ENCODE data around the gene KCNK15.

Gene KCNK15

DNA sequence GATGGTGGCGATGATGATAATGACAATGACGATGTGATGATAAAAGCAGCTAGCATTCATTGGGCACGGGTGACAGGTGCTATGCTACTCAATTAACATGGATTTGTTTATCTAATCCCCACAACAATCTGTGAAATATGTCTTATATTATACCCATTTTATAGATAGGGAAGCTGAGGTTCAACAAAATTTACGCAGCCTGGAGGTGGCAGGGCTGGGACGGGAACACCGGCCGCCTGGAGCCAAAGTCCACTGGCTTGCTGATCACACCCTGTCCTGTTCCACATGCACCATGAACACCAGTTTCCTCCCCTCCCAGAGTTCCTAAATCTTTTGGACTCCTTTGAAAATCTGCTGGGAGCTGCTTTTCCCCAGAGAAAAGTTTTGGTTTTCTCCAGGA is 41.6 kb downstream of the KCNK15 start:
- Histone ChIP-seq H3K18ac (ENCODE audit: low read length) (no peak overlapping the region), H2BK120ac (ENCODE audit: insufficient read depth, low read length, poor library complexity) (no peak overlapping the region), H3K14ac (ENCODE audit: low read length) (no peak overlapping the region), H2AK5ac (ENCODE audit: low read length) (no peak overlapping the region), H3K23ac (ENCODE audit: low read length) (no peak overlapping the region), H4K91ac (ENCODE audit: low read depth, low read length) (no peak overlapping the region), H3K27ac (ENCODE audit: low read depth, low read length) (no peak overlapping the region), H3K79me2 (ENCODE audit: control insufficient read depth, insufficient read depth, low read length, poor library complexity) (no peaks in the 10 kb centered on the region), H4K12ac (ENCODE audit: low read depth, low read length) (no peak overlapping the region), H3K4ac (ENCODE audit: low read depth, low read length) (no peak overlapping the region), H4K8ac (ENCODE audit: low read depth, low read length) (no peak overlapping the region), H3K79me1 (ENCODE audit: low read length) (no peaks in the 10 kb centered on the region), H3K36me3 (ENCODE audit: control insufficient read depth in 1 of 2, insufficient read depth in 2 of 2, low read length in 2 of 2) (no peaks in the 10 kb centered on the region), H3K4me1 (ENCODE audit: control insufficient read depth in 1 of 2, insufficient read depth in 2 of 2, low read length in 2 of 2) (no peaks in the 10 kb centered on the region), H2BK5ac (ENCODE audit: low read depth, low read length, poor library complexity) (no peak overlapping the region), H2AFZ (ENCODE audit: insufficient read depth, low read length, poor library complexity) (no peak overlapping the region), H3K4me2 (ENCODE audit: low read length) (no peak overlapping the region), H3K9me3 (ENCODE audit: insufficient read depth, low read depth, low read length) (no peaks in the 10 kb centered on the region), H3K9ac (ENCODE audit: low read length) (no peak overlapping the region), H2BK12ac (ENCODE audit: low read length) (no peak overlapping the region), H3K4me3 (ENCODE audit: low read depth, low read length) (no peak overlapping the region), H3K27me3 (ENCODE audit: insufficient read depth, low read length) (no peaks in the 10 kb centered on the region)
- DNase-seq, result no peak
- WGBS (ENCODE audit: extremely low coverage, insufficient coverage, insufficient read length), result no CpG with 5 or more reads among the region's 7 CpGs

DNA sequence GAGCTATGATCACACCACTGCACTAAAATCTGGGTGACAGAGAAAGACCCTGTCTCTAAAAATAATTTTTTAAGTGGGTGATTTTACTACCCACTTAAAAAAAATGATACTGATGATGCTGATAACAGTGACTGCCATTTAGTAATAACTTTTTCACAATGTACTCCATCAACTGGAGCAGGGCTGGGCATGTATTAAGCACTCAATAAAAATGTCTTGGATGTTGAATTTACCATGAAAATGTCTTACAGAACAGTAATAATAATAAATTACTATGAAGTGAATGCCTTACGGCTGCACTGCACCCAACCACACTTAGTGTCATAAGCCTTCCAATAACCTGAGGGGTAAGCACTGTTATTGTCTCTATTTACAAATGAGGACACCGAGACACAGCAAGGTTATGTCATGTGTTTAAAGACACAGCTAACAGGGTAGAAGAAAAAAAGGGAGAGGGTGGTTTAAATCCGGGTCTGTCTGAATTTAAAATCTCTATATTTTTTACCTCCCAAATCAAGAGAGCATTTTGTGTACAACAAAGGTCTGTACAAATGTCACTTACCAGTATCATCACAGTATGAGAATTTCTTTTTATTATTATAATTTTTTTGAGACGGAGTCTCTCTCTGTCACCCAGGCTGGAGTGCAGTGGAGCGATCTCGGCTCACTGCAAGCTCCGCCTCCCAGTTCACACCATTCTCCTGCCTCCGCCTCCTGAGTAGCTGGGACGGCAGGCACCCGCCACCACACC is 43.2 kb downstream of the KCNK15 start:
- Histone ChIP-seq H2BK120ac (ENCODE audit: insufficient read depth, low read length, poor library complexity) (no peak overlapping the region), H3K9ac (ENCODE audit: low read length) (no peak overlapping the region), H3K27ac (ENCODE audit: low read depth, low read length) (no peak overlapping the region), H3K18ac (ENCODE audit: low read length) (no peak overlapping the region), H2AK5ac (ENCODE audit: low read length) (no peak overlapping the region), H3K4me2 (ENCODE audit: low read length) (no peak overlapping the region), H3K23ac (ENCODE audit: low read length) (no peak overlapping the region), H3K79me2 (ENCODE audit: control insufficient read depth, insufficient read depth, low read length, poor library complexity) (no peaks in the 10 kb centered on the region), H3K4me3 (ENCODE audit: low read depth, low read length) (no peak overlapping the region), H2BK12ac (ENCODE audit: low read length) (no peak overlapping the region), H2AFZ (ENCODE audit: insufficient read depth, low read length, poor library complexity) (no peak overlapping the region), H3K4me1 (ENCODE audit: control insufficient read depth in 1 of 2, insufficient read depth in 2 of 2, low read length in 2 of 2) (no peaks in the 10 kb centered on the region), H4K8ac (ENCODE audit: low read depth, low read length) (no peak overlapping the region), H4K12ac (ENCODE audit: low read depth, low read length) (no peak overlapping the region), H2BK5ac (ENCODE audit: low read depth, low read length, poor library complexity) (no peak overlapping the region), H3K9me3 (ENCODE audit: insufficient read depth, low read depth, low read length) (no peaks in the 10 kb centered on the region), H3K79me1 (ENCODE audit: low read length) (no peaks in the 10 kb centered on the region), H4K91ac (ENCODE audit: low read depth, low read length) (no peak overlapping the region), H3K14ac (ENCODE audit: low read length) (no peak overlapping the region), H3K4ac (ENCODE audit: low read depth, low read length) (no peak overlapping the region), H3K36me3 (ENCODE audit: control insufficient read depth in 1 of 2, insufficient read depth in 2 of 2, low read length in 2 of 2) (no peaks in the 10 kb centered on the region), H3K27me3 (ENCODE audit: insufficient read depth, low read length) (no peaks in the 10 kb centered on the region)
- WGBS (ENCODE audit: extremely low coverage, insufficient coverage, insufficient read length), result no CpG with 5 or more reads among the region's 10 CpGs
- DNase-seq, result no peak

DNA sequence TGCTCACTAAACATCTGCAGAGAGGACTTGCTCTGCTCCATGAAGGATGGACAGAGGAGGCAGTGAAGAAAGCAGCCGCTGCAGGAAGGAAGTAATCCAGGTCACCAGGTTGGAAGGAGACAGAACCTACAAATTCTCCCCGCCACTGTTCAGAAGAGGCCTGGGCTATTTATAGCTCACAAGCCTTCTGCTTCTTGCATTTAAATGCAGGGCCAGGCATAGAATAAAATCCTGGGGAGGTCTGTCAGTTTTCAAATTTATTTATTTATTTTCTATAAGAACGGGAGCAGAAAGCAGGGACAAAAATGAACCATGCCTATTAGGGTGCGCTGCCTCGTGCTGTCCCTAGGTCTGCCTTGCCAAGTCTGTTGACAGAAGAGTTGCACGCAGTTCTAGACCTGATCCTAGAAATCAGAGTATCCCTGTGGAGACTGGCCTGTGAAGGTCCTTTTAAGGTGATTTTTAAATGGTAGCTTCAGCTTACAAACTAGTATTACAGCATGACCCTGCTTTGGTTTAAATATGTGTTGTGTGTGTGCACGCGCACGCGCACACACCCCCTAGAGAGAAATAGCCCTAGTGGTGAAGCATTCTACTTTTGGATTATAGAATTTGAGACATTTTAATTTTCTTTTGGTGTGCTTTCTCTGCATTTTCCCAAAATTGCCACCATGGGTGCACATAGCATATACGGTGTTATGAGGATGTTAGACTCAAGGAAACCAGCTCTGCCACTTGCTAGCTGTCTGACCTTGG is 45.2 kb downstream of the KCNK15 start:
- H3K4me1 ChIP-seq (ENCODE audit: control insufficient read depth in 1 of 2, insufficient read depth in 2 of 2, low read length in 2 of 2), result no peaks in the 10 kb centered on the region
- H3K4me3 ChIP-seq (ENCODE audit: low read depth, low read length), result no peak overlapping the region
- H3K79me1 ChIP-seq (ENCODE audit: low read length), result no peaks in the 10 kb centered on the region
- no peak overlapping the region for H2BK12ac ChIP-seq (ENCODE audit: low read length)
- H3K9me3 ChIP-seq (ENCODE audit: insufficient read depth, low read depth, low read length), result no peaks in the 10 kb centered on the region
- no peak overlapping the region for H4K91ac ChIP-seq (ENCODE audit: low read depth, low read length)
- H3K27me3 ChIP-seq (ENCODE audit: insufficient read depth, low read length), result no peaks in the 10 kb centered on the region
- no CpG with 5 or more reads among the region's 11 CpGs for WGBS (ENCODE audit: extremely low coverage, insufficient coverage, insufficient read length)
- H3K4me2 ChIP-seq (ENCODE audit: low read length), result no peak overlapping the region
- H3K79me2 ChIP-seq (ENCODE audit: control insufficient read depth, insufficient read depth, low read length, poor library complexity), result no peaks in the 10 kb centered on the region
- H4K12ac ChIP-seq (ENCODE audit: low read depth, low read length), result no peak overlapping the region
- no peaks in the 10 kb centered on the region for H3K36me3 ChIP-seq (ENCODE audit: control insufficient read depth in 1 of 2, insufficient read depth in 2 of 2, low read length in 2 of 2)
- no peak overlapping the region for H3K18ac ChIP-seq (ENCODE audit: low read length)
- H2AK5ac ChIP-seq (ENCODE audit: low read length), result no peak overlapping the region
- no peak overlapping the region for H3K4ac ChIP-seq (ENCODE audit: low read depth, low read length)
- H2AFZ ChIP-seq (ENCODE audit: insufficient read depth, low read length, poor library complexity), result no peak overlapping the region
- H4K8ac ChIP-seq (ENCODE audit: low read depth, low read length), result no peak overlapping the region
- no peak overlapping the region for H3K27ac ChIP-seq (ENCODE audit: low read depth, low read length)
- no peak overlapping the region for H3K23ac ChIP-seq (ENCODE audit: low read length)
- no peak overlapping the region for H3K14ac ChIP-seq (ENCODE audit: low read length)
- no peak overlapping the region for H2BK5ac ChIP-seq (ENCODE audit: low read depth, low read length, poor library complexity)
- DNase-seq, result no peak
- no peak overlapping the region for H3K9ac ChIP-seq (ENCODE audit: low read length)
- no peak overlapping the region for H2BK120ac ChIP-seq (ENCODE audit: insufficient read depth, low read length, poor library complexity)

DNA sequence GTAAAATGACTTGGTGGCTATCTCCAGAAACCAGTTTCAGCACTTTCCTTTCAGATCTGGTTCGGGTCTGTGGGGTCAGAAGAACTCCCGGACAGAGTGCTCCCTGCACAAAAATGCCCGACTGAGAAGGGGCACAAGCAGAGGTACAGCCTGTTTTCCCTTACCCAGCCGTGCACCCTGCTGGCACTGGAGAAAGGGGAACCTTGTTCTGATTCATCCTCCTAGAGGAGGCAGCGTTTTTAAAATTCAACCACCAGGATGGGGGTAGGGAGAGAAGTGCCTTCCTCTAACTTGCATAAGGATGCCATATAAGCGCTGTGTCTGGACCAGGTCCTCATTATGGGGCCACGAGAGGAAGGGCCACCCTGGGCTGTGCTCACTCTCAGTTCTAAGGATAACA is 47.1 kb downstream of the KCNK15 start:
- H2AK5ac ChIP-seq (ENCODE audit: low read length), result no peak overlapping the region
- H3K27me3 ChIP-seq (ENCODE audit: insufficient read depth, low read length), result no peaks in the 10 kb centered on the region
- WGBS (ENCODE audit: extremely low coverage, insufficient coverage, insufficient read length), result no CpG with 5 or more reads among the region's 7 CpGs
- H3K18ac ChIP-seq (ENCODE audit: low read length), result no peak overlapping the region
- H3K9me3 ChIP-seq (ENCODE audit: insufficient read depth, low read depth, low read length), result no peaks in the 10 kb centered on the region
- no peaks in the 10 kb centered on the region for H3K79me1 ChIP-seq (ENCODE audit: low read length)
- H3K9ac ChIP-seq (ENCODE audit: low read length), result no peak overlapping the region
- no peak overlapping the region for H2BK12ac ChIP-seq (ENCODE audit: low read length)
- no peak for DNase-seq
- no peak overlapping the region for H3K14ac ChIP-seq (ENCODE audit: low read length)
- H4K12ac ChIP-seq (ENCODE audit: low read depth, low read length), result no peak overlapping the region
- H3K23ac ChIP-seq (ENCODE audit: low read length), result no peak overlapping the region
- H3K4ac ChIP-seq (ENCODE audit: low read depth, low read length), result no peak overlapping the region
- no peaks in the 10 kb centered on the region for H3K36me3 ChIP-seq (ENCODE audit: control insufficient read depth in 1 of 2, insufficient read depth in 2 of 2, low read length in 2 of 2)
- no peak overlapping the region for H2BK5ac ChIP-seq (ENCODE audit: low read depth, low read length, poor library complexity)
- no peak overlapping the region for H4K8ac ChIP-seq (ENCODE audit: low read depth, low read length)
- H3K4me3 ChIP-seq (ENCODE audit: low read depth, low read length), result no peak overlapping the region
- no peak overlapping the region for H4K91ac ChIP-seq (ENCODE audit: low read depth, low read length)
- no peaks in the 10 kb centered on the region for H3K79me2 ChIP-seq (ENCODE audit: control insufficient read depth, insufficient read depth, low read length, poor library complexity)
- H3K4me1 ChIP-seq (ENCODE audit: control insufficient read depth in 1 of 2, insufficient read depth in 2 of 2, low read length in 2 of 2), result no peaks in the 10 kb centered on the region
- no peak overlapping the region for H2BK120ac ChIP-seq (ENCODE audit: insufficient read depth, low read length, poor library complexity)
- H3K4me2 ChIP-seq (ENCODE audit: low read length), result no peak overlapping the region
- H3K27ac ChIP-seq (ENCODE audit: low read depth, low read length), result no peak overlapping the region
- no peak overlapping the region for H2AFZ ChIP-seq (ENCODE audit: insufficient read depth, low read length, poor library complexity)
